HG03469 (cell line): ENCODE data around the gene TRPM3.

ENCODE experiments used
- ATAC-seq: cut with Tn5 transposase; IDR thresholded peaks from one replicate; pipeline ENCODE4 v1.9.1; 2021; ENCODE audit warnings: mild to moderate bottlenecking, moderate library complexity, moderate number of reproducible peaks; ENCODE audit not compliant: unreplicated experiment

The TRPM3 gene

GRCh38 chr9:70852711-70853240, 268.6 kb downstream of the TRPM3 start:
- ATAC-seq: no peak

DNA sequence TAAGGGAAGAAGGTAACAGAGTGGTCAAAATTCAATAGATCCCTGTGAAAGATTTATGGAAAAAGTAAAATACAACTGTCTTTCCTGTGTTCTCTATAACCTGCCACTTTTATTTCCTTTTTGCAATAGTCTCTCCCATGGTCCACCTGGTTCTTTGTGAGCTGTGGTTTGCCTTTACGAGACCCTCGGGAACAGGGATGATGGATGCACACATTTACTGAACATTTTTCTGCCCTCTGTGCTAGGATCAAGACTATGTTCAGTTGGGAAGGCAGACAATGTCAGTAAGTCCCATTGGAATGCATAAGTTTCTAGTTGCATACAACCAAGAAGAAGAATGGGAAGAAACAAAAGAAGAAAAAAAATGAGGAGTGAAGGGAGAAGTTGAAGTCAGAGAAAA, 281.2 kb downstream of the TRPM3 start:
- ATAC-seq: no peak

DNA sequence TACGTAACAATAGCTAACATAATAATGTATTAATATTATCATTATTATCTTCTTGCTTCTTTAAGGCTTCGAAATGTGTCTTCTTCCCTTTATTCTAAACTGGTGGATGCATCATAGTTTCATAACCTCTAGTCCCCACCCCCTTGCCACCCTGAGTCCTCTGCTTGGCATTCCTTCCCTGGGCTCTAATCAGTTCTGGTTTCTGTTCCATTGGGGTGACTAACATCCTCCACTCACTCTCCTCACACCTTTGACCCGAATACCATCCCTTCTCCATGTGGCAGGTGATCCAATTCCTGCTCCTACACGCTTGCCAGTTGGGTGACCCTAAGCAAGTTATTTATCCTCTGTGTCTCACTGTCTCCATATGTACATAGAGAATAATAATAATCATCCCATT, 286.1 kb downstream of the TRPM3 start:
- ATAC-seq: no peak

GRCh38 chr9:70832492-70832891, 288.9 kb downstream of the TRPM3 start:
- no peak for ATAC-seq

DNA sequence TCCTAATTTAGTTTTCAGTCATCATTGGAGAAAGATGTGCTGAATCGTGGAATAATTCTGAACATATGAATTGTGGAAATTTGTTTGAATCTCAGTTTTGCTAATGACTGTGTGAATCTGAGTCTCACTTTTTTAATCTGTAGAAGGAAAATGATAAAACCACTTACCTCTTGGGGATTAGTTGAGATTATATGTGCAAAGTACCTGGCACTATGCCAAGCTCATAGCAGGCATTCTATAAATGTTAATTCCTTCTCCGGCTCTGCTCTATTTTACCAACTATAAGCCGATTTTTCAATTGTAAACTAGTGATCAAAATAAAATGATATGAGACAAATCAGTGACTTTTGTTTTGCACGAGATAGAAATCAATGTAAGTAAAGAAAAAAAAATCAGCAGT, 290.8 kb downstream of the TRPM3 start:
- ATAC-seq: no peak

DNA sequence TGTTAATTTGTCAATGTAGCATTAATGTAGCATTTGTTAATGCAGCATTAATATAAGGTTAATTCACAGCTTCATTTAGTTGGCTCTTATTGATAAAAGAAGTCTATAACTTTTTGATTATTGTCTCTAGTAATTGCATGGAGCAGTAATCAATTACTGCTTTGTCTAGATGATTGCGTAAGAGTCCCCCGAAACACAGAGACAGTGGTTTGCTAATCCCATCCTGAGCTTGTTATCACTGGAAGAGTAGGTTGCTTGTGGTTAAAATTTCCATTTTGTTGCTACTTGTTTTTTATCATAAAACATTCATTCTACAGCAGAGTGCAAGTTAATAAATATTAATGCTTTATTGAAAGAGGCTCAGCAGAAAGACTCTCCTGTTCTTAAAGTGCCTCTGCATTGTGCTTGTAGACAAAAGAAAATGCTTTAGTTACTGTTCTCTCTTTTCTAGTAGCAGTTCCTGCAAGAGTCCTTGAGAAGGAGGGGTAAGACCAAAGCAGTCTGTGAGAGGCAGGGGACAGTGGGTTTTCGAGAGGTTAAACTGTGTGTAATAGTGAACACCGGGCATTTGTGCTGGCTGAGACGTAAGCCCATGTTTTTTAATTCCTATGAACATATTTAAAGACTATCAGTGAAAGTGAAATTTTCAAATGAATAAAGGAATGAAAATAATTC, 291.7 kb downstream of the TRPM3 start:
- ATAC-seq: no peak

DNA sequence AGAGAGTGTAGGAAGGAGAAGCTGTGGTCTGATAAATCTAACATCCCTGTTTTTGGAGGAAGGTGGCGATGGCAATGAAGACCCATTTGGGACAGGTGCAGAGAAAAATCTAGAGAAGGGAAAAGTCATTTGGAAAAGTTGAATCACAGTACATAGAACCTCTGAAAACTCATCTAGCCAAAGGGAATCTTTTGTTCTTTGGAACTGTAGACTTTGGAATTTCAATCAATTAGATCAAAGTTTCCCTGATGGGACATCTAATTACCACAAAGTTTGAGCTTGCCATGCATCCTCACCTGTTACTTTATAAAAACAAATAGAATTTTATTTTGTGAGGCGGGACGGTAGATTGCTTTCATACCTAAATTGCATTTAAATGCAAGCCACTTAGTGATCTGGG, 294.9 kb downstream of the TRPM3 start:
- no peak for ATAC-seq

DNA sequence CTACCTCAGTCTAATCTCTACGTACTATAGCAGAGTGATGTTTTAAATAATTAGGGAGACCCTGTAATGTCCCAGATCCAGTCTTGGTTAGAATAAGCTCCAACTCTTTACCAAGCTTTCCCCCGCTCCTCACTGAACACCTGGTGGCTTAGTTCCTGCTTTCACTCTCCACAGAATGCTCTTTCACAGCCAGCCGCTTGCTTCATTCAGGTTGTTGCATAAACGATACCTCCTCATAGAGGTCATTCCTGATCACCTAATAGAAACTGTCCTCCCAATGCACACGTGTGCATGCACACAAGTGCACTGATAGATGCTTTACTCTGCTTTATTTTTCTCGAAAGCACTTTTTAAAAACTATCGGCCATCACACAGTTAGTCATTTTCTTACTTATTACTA, 298.1 kb downstream of the TRPM3 start:
- ATAC-seq: no peak

GRCh38 chr9:70817311-70817710, 304.1 kb downstream of the TRPM3 start:
- no peak for ATAC-seq

- ATAC-seq: no peak
Observed at GRCh38 chr9:70816891-70817290, 304.5 kb downstream of the TRPM3 start.

GRCh38 chr9:70816316-70816715, 305.1 kb downstream of the TRPM3 start:
- ATAC-seq: no peak

GRCh38 chr9:70814597-70814996, 306.8 kb downstream of the TRPM3 start:
- ATAC-seq: no peak

DNA sequence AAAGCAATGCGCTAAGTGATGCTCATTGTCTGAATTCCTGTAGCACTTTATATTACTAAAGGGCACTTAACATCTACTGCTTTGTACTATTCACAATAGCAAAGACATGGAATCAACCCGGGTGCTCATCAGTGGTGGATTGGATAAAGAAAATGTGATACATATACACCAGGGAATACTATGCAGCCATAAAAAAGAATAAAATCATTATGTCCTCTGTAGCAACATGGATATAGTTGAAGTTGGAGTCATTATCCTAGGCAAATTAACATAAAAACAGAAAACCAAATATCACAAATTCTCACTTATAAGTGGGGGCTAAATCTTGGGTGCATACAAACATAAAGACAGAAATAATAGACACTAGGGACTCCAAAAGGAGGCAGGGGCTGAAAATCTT, 308.3 kb downstream of the TRPM3 start:
- no peak for ATAC-seq

DNA sequence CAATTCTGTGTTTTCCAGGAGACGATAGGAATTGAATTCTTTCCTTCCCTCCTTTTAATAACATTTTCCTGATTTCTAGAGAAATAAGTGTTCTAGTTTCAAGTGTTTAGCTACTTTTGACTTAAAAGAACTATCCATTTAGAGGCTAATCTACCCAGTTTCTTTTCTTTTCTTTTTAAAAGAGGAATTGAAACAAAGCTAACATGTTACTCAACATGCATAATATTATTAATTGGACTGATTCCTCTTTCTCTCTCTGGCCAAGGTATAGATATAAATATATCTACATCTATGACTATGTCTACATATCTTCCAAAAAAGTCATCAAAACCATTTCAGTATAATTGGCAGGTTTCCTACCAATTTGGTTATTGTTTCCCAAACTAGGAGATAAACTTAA, 309.8 kb downstream of the TRPM3 start:
- ATAC-seq: peak; percentile 65

DNA sequence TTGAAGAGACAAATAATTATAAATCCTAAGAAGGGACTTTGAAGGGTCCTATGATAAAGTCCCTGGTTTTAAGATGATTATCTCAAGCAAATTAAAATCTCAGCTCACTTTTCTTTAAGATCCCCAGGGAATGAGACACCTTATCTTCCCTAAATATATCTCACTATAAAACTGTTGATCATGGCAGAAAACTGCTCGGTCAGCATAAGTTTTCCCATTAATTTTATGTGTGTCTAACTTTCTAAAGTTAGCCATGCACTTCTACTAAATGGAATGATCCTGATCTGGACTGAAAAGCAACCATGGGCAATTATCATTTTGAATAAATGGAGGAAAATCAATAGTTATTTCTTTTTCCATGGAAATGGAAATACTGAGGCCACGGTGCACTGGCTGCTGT, 314.5 kb downstream of the TRPM3 start:
- no peak for ATAC-seq

- ATAC-seq: no peak
Observed at GRCh38 chr9:70805949-70806348, 315.5 kb downstream of the TRPM3 start.

DNA sequence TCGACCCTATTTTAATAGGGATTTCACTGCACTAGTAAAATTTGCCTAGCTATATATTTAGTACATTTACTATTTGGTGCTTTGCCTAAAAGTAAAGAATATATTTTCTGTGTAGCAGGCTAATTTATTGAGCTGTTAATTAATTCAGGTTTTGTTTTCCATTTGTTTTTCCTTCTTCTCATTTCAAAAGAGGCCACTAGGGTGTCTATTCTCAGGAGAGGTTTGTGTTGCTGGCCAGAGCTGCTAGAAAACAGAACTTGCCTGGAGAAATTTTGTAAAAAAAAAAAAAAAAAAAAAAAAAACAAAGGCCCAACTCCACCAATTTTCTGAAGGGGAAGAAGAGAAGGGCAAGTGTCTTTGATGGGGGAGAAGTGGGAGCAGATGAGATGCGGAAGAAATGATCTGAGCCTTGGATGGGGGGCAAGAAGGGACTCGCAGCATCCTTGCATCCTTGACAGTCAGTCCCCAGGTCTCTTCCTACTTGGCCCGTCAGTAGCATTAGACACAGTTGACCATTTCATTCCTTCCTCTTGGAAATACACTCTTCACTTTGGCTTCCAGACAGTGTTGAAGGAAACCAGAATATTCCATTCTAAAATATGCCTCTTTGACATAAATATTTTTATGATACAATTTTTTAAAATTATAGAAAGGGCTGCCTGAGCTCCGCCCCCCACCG, 318.5 kb downstream of the TRPM3 start:
- no peak for ATAC-seq

DNA sequence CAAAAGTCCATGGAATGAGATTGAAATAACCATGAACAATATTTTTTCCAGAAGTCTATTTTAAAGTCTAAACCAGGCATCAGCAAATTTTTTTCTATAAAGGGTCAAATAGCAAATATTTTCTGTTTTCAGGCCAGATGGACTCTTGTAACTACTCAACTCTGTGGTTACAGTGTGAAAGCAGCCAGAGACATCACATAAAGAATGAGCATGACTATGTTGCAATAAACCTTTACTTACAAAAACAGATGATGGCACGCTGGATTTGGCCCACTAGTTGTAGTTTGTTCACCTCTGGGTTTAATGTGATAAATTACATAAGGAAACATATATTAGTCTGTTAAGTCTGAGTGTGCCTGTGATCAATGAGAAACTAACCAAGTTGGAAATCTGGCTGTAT, 319.2 kb downstream of the TRPM3 start:
- ATAC-seq: no peak

GRCh38 chr9:70801181-70801829, 320.1 kb downstream of the TRPM3 start:
- ATAC-seq: no peak

DNA sequence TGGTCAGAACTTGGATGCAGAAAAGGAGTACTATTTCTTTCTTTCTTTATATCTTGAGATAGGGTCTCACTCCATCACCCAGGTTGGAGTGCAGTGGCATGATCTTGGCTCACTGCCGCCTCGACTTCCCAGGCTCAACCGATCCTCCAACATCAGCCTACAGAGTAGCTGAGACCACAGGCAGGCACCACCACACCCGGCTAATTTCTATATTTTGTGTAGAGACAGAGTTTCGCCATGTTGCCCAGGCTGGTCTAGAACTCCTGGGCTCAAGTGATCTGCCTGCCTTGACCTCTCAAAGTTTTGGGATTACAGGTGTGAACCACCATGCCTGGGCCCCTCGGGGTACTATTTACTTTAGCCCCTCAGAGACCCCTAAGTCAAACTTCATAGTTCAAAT, 323.4 kb downstream of the TRPM3 start:
- ATAC-seq: no peak

DNA sequence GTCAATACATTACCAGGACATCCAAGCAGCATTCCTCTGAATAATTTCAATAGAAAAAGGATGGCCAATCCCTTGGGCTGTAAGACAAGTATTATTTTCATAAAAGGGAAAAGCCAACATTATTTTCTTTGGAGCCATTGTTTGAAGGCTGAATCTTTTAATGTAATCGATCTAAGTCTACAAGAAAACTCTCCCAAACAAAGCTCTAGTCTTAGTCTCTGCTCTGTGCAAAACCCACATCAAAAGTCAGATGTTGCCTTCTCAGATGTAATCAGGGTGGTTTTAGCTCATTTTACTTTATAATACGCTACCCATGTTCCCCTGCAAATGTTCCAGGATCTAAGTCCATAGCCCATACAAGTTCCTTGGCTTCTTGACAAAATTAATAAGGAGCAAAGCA, 325.6 kb downstream of the TRPM3 start:
- no peak for ATAC-seq

DNA sequence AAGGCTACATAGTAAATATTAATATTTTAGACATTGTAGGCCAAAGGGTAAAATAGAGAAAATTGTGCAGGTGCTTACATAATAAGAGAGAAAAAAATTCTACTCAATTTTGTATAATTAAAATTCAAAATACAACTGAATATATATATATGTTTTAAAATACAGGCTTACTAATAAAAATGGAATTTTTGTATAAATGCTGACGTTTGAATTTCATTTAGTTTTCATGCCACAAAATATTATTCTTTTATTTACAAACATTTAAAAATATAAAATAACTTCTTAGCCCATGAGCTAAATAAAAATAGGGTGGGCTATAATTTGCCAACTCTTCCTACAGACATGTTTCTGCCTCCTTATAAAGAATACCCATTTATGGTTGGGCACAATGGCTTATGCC, 328.6 kb downstream of the TRPM3 start:
- ATAC-seq: no peak
